Pancreas (tissue), 10 donors: ENCODE data around the gene LINC01488. TPM values are rescaled to one million over a fixed set of nuclear protein-coding genes. Genes with fewer than 3 reads are reported as not detected.

Source experiments
- ATAC-seq, 4 donors: fragments of 200-7000 bp; cut with Tn5 transposase; one replicate each; pipeline versions ENCODE4 v1.8.0 to v1.9.1; 2020; ENCODE audit warnings: mild to moderate bottlenecking in 4 of 4, moderate library complexity in 4 of 4
- DNase-seq, 6 donors: peaks; one replicate each; pipeline ENCODE4 v3.0.0-alpha.2; 2020
- FAIRE-seq: peaks from 2 replicates; lab custom pipeline; 2012; peaks lifted over from hg19 to GRCh38; lab: Jason Lieb, UNC
- H3K27ac ChIP-seq, 4 donors: fragments of 200-600 bp; sonication (generic); 1 replicate in 3 of 4; 2 replicates in 1 of 4; pipeline versions ENCODE4 v1.5.0 to v1.8.0; 2020
- H3K27me3 ChIP-seq, 4 donors: fragments of 200-600 bp; one replicate each; pipeline ENCODE4 v1.8.0; 2021
- H3K36me3 ChIP-seq, 3 donors: fragments of 200-600 bp; sonication (generic) in 1 of 3; one replicate each; pipeline versions ENCODE4 v1.5.0 to v1.8.0; 2020 to 2021
- H3K4me1 ChIP-seq, 3 donors: fragments of 200-600 bp; one replicate each; pipeline ENCODE4 v1.8.0; 2021
- H3K4me3 ChIP-seq, 4 donors: fragments of 200-600 bp; sonication (generic) in 2 of 4; one replicate each; pipeline versions ENCODE4 v1.5.0 to v1.8.0; 2020 to 2021
- H3K9me3 ChIP-seq, 4 donors: fragments of 200-600 bp; one replicate each; pipeline ENCODE4 v1.8.0; 2021
- WGBS, 2 donors: extraction: QIAGEN DNeasy Blood & Tissue Kit; methylation state at CpG; one replicate each; pipeline ENCODE4 v1.1.7; 2013; 5-methylcytosine and 5-hydroxymethylcytosine counted together
- intact Hi-C, 3 donors: fragments of 100-400 bp; cut with DNase I; formaldehyde crosslinking; loops; one replicate each; pipeline versions ENCODE4 v1.11.1 to v1.14.2; 2022
- polyA plus RNA-seq, 2 donors: library from polyadenylated mRNA; stranded (reverse); fragments of 200-250 nt; gene quantifications; one replicate each; pipeline ENCODE4 v1.2.3, GENCODE V29; 2013
- total RNA-seq, 6 donors: library from RNA; stranded (reverse); fragmentation: NEBNext Ultra II Directional in 4 of 6; extraction: Animal tissue kit (Norgen Biotek cat#: 25700) in 4 of 6; gene quantifications; one replicate each; pipeline versions ENCODE4 v1.2.1 to v1.2.4, GENCODE V29; 2021 to 2023
- TF ChIP-seq, protein P1 (sequence below), 4 donors: fragments of 200-600 bp; sonication (generic) in 3 of 4; IDR thresholded peaks; one replicate each; pipeline versions ENCODE4 v1.5.0 to v1.8.0; 2021; ENCODE audit warnings: antibody characterized with exemption in 4 of 4
- donor health status: healthy with polysubstance abuse.
- donor health status: DM: no; HTN: no; CAD: no; lungs with moderate emphysema.
- donor health status: DM: no; HTN: no; CAD: no.
- donor health status: control.
- donor health status: control.
- donor health status: Bipolar disorder and iron deficiency.
- donor health status: DM: yes; HTN: yes; CAD: no.
- donor health status: DM: no; HTN: no; CAD: no.
- donor health status: DM: no; HTN: no; CAD: no.
- donor health status: DM: yes; HTN: yes; CAD: no.

The LINC01488 gene
- total and polyA plus RNA-seq, 8 donors, result not detected

DNA sequence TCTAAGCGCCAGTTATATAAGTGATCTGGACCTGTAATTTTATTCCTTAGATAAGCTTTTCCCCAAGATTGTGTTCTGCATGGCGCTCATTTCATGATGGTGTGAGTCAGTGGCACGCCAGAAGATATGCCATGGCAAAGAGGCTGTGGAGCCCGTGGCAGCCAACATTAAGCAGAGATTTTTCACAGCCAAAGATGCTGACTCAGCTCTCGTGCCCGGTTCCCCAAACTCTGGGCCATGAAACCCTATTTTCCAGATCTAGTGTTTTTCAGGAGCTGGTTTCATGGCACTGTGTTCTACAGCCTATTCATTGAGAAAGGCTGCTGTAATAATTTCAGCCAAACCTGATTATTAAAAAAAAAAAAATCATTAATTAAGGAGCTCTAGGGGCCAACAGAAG lies 15.4 kb upstream of the LINC01488 start:
- Histone ChIP-seq H3K27ac (no peak overlapping the region), H3K4me1 (no peaks in the 10 kb centered on the region), H3K27me3 (no peaks in the 10 kb centered on the region), H3K36me3 (no peaks in the 10 kb centered on the region), H3K4me3 (no peak overlapping the region), H3K9me3 (no peaks in the 10 kb centered on the region)
- ATAC-seq (no peak), FAIRE-seq (no peak), DNase-seq (peak in 1 of 6 donors; percentile 2)
- TF ChIP-seq, protein P1, sequence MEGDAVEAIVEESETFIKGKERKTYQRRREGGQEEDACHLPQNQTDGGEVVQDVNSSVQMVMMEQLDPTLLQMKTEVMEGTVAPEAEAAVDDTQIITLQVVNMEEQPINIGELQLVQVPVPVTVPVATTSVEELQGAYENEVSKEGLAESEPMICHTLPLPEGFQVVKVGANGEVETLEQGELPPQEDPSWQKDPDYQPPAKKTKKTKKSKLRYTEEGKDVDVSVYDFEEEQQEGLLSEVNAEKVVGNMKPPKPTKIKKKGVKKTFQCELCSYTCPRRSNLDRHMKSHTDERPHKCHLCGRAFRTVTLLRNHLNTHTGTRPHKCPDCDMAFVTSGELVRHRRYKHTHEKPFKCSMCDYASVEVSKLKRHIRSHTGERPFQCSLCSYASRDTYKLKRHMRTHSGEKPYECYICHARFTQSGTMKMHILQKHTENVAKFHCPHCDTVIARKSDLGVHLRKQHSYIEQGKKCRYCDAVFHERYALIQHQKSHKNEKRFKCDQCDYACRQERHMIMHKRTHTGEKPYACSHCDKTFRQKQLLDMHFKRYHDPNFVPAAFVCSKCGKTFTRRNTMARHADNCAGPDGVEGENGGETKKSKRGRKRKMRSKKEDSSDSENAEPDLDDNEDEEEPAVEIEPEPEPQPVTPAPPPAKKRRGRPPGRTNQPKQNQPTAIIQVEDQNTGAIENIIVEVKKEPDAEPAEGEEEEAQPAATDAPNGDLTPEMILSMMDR (IDR thresholded peaks at IDR 0.05), result no peak
- intact Hi-C loops, result no loop called here
- WGBS, 2 donors, result 82 to 84% methylated on average over 6 of the region's 6 CpGs

DNA sequence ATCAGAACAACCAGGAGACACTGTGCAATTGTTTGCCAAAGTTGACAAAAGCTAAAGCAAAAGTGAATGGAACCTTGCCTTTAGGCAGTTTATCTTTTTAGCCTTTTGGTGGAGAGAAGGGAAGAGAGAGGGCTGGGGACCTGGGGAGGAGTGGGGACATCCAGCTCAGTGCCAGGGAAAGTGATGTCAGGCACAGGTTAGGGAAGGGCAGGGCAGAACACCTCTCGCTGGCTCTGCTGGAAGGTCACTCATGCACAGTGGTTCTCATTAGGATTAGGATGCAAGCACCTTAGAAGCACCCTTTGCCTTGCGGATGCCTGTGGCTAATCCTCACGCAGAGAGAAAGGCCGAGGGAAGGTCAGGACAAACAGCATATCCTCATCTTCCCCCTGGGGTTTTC lies 14.3 kb upstream of the LINC01488 start:
- no peaks in the 10 kb centered on the region for H3K9me3 ChIP-seq
- intact Hi-C loops, result no loop called here
- FAIRE-seq (no peak), DNase-seq (peak in 2 of 6 donors; percentile 3 to 19), ATAC-seq (no peak)
- H3K27ac ChIP-seq, result no peak overlapping the region
- no peaks in the 10 kb centered on the region for H3K4me1 ChIP-seq
- no peaks in the 10 kb centered on the region for H3K27me3 ChIP-seq
- no peaks in the 10 kb centered on the region for H3K36me3 ChIP-seq
- no peak overlapping the region for H3K4me3 ChIP-seq
- TF ChIP-seq, protein P1 (IDR thresholded peaks at IDR 0.05), result no peak
- WGBS, 2 donors, result 90 to 94% methylated on average over 4 of the region's 4 CpGs

DNA sequence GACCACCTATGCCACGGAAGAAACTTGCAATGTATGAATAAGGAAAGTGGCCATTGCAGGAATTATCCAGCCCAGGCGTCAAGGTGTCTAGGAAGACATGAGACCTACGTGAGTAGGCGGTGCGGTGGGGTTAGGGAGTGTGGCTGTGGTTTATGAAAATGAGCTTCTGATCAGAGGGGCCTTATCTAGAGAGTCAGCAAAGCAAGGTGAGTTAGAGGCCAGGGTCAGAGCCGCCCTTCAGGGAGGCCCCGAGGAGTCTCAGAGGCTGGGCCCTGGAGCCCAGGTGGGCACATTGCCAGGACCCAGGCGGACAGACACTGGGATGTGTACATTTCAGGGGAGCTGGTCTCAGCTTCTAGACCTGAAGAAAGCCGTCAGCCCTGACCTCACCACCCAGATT lies 13.8 kb upstream of the LINC01488 start:
- Histone ChIP-seq H3K4me3 (no peak overlapping the region), H3K9me3 (no peaks in the 10 kb centered on the region), H3K27me3 (no peaks in the 10 kb centered on the region), H3K4me1 (no peaks in the 10 kb centered on the region), H3K36me3 (no peaks in the 10 kb centered on the region), H3K27ac (no peak overlapping the region)
- intact Hi-C loops, result no loop called here
- TF ChIP-seq, protein P1 (IDR thresholded peaks at IDR 0.05), result no peak
- FAIRE-seq, result no peak
- 77 to 83% methylated on average over 9 of the region's 9 CpGs for WGBS, 2 donors
- peak in 3 of 6 donors; percentile 18 to 55 (median 43) for DNase-seq
- no peak for ATAC-seq

DNA sequence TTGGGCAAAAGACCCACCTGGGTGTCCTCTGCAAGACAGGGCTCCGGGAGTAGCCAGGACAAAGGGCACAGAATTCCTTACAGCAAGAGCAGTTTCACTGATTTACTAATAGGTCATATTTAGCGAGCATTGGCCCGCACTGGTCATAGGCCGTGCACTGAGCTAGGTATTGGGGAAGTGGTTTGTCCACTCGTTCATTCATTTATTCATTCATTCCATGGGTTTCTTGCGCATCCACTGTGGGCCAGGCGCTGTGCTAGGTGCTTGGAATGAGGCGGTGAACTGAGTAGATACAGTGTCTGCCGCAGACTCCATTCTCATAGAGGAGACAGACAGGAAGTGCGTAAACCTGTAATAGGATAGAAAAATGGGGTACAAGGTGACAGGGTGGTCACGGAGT lies 13.2 kb upstream of the LINC01488 start:
- WGBS, 2 donors, result 83 to 90% methylated on average over 11 of the region's 11 CpGs
- intact Hi-C loops, result no loop called here
- H3K9me3 ChIP-seq, result no peaks in the 10 kb centered on the region
- ATAC-seq (no peak), FAIRE-seq (no peak), DNase-seq (peak in 3 of 6 donors; percentile 3 to 22 (median 4))
- H3K27ac ChIP-seq, result no peak overlapping the region
- no peaks in the 10 kb centered on the region for H3K27me3 ChIP-seq
- no peaks in the 10 kb centered on the region for H3K4me1 ChIP-seq
- TF ChIP-seq, protein P1 (IDR thresholded peaks at IDR 0.05), result no peak
- no peak overlapping the region for H3K4me3 ChIP-seq
- no peaks in the 10 kb centered on the region for H3K36me3 ChIP-seq

DNA sequence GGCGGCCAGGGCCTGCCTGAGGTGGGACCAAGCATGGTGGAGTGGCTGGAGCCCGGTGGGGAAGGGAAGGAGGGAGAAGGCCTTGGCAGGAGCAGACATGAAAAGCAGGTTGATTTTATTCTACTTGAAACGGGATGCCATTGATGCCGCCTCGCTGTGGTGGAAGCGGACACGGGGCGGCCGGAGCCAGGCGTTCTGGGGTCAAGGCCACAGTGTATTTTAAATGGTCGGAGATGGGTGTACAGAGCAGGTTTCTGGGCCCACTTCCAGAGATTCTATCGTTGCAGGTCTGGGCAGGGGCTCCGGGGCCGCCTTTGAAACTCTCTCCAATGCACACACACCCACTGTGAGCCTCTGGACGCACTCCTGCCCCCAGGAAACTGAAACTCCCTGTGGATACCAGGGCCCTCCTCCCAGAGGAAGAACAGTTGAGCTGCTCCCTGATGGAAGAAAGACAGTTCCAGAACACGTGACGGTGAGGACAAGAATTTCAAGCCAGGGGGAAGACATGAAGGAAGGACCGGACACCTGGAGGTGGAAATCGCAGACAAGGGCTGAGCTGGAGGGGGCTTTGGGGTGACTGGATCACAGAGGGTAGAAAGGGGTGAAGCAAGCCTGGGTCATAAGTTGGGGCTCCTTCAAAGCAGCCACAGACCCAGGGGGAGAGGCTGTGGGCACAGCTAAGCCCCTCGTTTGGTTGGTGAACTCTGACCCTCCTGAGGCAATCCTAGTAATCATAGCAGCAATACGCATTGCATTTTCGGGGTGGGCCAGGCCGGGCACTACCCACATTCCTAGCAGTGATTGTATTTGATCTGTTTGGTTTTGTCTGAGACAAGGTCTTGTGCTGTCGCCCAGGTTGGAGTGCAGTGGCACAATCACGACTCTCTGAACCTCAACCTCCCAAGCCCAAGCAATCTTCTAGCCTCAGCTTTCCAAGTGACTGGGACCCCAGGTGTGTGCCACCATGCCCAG lies 12.3 kb upstream of the LINC01488 start:
- ATAC-seq, result no peak
- intact Hi-C loops, result no loop called here

More for the DNA sequence above, 12.3 kb upstream of the LINC01488 start:
- WGBS, 2 donors, result 79 to 82% methylated on average over 25 of the region's 25 CpGs
- H3K4me3 ChIP-seq, result no peak overlapping the region
- no peaks in the 10 kb centered on the region for H3K4me1 ChIP-seq
- H3K36me3 ChIP-seq, result no peaks in the 10 kb centered on the region
- H3K27me3 ChIP-seq, result no peaks in the 10 kb centered on the region
- FAIRE-seq (no peak), DNase-seq (peak in 2 of 6 donors; percentile 32 to 39)
- H3K27ac ChIP-seq, result no peak overlapping the region
- TF ChIP-seq, protein P1 (IDR thresholded peaks at IDR 0.05), result no peak
- H3K9me3 ChIP-seq, result no peaks in the 10 kb centered on the region
